Cerebellar cortex (tissue), 1 donor: ENCODE data around the gene DRG2.

ENCODE experiments used
- DNase-seq: peaks from one replicate; pipeline ENCODE4 v3.0.0-alpha.2; 2015; ENCODE audit warnings: low spot score

The DRG2 gene

DNA sequence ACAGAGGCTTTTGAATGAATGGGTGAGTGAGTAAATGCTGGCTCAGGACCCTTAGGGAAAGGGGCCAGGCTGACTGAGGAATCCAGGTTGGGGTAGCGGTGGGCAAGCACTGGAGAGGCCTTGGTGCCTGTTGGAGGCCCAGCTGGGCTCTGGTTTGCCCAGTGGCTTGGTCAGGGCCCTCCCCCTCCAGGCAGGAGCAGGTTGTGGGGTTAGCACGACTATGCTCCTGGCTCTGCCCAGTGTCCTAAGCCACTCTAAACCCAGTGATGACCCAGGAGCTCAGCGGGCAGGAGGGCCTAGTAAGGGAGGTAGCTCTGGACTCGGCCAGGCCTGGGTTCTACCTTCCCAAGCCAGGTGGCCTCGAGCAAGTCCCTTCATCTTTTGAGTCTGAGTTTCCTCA, 28.3 kb downstream of the DRG2 start:
- DNase-seq: no peak

DNA sequence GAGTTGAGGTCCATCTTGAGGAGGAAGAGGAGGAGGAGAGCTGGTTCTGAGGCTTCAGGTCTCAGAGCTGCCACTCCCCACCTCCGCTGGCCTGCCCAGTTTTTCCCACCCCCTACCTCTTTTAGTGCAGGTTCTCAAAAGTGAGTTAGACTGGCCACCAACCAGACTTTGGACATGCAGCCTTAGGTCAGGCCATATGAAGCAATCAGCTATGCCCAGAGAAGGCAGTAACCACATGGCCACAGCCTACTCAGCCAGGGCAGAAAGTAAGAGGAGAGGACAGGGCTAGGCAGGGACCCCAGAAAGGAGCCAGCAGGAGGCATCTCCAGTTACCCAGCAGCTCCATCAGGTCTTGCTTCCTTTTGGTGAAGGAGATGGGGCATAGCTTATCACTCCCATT, 29.8 kb downstream of the DRG2 start:
- DNase-seq: no peak

DNA sequence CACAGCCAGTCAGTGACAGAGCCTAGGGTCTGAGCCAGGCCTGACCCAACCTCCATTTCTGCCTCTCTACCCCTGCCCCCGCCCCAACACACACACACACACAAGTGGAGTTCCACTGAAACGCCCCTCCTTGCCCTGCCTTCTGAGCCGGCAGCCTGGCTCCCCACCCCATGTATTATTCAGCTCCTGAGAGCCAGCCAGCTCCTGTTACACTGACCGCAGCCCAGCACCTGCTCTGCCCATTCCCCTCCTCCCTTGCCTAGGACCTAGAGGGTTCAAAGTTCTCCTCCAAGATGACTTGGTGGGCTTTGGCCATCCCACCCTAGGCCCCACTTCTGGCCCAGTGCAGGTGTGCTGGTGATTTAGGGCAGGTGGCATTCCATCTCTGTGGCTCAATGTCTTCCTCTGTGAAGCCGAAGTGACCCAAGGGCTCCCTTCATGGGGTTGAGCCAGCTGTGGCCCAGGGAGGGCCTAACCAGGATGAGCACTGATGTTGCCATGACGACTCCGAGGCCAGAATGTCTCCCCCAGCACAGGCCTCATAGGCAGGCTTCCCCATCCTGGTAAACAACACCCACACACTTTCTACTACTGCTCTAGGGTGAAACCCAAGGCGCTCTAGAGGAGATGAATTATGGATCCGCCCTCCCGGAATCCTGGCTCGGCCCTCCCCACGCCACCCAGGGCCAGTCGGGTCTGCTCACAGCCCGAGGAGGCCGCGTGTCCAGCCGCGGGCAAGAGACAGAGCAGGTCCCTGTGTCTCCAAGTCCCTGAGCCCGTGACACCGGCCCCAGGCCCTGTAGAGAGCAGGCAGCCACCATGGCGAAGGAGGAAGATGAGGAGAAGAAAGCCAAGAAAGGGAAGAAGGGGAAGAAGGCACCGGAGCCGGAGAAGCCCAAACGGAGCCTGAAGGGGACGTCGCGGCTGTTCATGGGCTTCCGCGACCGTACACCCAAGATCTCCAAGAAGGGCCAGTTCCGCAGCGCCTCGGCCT, 30.5 kb downstream of the DRG2 start:
- no peak for DNase-seq

DNA sequence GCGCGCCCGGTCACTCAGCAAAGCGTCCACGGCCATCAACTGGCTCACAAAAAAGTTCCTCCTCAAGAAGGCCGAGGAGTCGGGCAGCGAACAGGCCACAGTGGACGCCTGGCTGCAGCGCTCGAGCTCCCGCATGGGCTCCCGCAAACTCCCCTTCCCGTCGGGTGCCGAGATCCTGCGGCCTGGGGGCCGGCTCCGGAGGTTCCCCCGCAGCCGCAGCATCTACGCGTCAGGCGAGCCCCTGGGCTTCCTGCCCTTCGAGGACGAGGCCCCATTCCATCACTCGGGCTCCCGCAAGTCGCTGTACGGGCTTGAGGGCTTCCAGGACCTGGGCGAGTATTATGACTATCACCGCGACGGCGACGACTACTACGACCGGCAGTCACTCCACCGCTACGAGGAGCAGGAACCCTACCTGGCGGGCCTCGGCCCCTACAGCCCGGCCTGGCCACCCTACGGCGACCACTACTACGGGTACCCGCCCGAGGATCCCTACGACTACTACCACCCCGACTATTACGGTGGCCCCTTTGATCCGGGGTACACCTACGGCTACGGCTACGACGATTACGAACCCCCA, 31.5 kb downstream of the DRG2 start:
- DNase-seq: no peak

DNA sequence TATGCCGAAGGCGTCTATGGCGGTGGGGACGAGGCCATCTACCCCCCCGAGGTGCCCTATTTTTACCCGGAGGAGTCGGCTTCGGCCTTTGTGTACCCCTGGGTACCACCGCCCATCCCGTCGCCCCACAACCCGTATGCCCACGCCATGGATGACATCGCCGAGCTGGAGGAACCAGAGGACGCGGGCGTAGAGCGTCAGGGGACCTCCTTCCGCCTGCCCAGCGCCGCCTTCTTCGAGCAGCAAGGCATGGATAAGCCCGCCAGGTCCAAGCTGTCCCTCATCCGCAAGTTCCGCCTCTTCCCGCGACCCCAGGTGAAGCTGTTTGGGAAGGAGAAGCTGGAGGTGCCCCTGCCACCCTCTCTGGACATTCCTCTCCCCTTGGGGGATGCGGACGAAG, 32.2 kb downstream of the DRG2 start:
- no peak for DNase-seq

DNA sequence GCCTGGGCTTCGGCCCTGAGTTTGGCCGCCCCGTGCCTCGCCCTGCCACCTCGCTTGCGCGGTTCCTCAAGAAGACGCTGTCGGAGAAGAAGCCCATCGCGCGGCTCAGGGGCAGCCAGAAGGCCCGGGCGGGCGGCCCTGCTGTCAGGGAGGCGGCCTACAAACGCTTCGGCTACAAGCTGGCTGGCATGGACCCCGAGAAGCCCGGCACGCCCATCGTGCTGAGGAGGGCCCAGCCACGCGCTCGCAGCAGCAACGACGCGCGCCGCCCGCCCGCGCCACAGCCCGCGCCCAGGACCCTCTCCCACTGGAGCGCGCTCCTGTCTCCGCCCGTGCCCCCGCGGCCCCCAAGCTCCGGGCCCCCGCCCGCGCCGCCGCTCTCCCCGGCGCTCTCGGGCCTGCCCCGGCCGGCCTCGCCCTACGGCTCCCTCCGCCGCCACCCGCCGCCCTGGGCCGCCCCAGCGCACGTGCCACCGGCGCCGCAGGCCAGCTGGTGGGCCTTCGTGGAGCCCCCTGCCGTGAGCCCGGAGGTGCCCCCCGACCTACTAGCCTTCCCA, 32.8 kb downstream of the DRG2 start:
- DNase-seq: no peak

DNA sequence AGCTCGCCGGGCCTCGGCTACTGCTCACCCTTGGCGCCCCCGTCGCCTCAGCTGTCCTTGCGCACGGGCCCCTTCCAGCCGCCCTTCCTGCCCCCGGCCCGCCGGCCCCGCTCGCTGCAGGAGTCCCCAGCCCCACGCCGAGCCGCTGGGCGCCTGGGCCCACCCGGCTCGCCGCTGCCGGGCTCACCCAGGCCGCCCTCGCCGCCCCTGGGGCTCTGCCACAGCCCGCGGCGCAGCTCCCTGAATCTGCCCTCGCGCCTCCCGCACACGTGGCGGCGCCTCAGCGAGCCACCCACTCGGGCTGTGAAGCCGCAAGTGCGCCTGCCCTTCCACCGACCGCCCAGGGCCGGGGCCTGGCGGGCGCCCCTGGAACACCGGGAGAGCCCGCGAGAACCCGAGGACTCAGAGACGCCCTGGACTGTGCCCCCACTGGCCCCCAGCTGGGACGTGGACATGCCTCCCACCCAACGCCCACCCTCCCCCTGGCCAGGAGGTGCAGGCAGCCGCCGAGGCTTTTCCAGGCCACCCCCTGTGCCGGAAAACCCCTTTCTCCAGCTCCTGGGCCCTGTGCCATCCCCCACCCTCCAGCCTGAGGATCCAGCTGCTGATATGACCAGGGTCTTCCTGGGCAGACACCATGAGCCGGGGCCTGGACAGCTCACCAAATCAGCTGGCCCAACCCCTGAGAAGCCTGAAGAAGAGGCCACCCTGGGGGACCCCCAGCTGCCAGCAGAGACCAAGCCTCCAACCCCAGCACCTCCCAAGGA, 33.6 kb downstream of the DRG2 start:
- DNase-seq: no peak

DNA sequence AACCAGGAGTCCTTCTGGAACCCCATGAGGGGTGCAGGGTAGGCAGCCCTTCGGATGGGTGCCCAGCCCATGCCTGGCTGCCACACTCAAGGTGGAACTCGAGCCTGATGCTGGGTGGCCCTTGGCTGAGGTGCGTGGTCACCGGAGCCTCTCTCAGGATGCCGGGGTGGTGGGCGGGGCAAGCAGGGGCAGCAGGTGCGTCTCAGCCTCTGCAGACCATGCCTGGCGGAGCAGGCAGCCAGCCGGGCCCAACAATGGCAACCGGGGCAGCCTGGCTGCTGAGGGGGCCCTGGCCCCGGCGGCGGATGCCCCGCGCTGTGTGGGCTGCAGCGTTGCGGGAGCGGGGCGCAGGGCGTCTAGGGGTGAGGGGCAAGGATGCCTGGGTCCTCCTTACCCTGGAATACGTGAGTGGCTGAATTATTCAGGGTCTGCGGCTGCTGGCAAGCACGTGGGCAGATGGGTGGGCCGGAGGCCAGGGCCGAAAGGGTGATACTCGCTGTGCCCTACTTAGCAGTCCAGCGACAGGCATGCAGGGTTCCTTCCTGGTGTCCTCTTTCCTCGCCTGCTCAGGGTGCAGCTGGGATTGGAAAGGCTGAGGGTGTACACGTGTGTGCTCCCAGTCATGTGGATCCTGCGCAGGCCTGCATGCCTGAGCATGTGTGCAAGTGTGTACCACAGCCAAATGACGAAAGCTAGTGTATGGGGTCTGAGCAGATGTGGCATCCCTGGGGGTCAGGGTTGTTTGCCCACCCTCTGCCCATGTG, 35.4 kb downstream of the DRG2 start:
- DNase-seq: no peak

DNA sequence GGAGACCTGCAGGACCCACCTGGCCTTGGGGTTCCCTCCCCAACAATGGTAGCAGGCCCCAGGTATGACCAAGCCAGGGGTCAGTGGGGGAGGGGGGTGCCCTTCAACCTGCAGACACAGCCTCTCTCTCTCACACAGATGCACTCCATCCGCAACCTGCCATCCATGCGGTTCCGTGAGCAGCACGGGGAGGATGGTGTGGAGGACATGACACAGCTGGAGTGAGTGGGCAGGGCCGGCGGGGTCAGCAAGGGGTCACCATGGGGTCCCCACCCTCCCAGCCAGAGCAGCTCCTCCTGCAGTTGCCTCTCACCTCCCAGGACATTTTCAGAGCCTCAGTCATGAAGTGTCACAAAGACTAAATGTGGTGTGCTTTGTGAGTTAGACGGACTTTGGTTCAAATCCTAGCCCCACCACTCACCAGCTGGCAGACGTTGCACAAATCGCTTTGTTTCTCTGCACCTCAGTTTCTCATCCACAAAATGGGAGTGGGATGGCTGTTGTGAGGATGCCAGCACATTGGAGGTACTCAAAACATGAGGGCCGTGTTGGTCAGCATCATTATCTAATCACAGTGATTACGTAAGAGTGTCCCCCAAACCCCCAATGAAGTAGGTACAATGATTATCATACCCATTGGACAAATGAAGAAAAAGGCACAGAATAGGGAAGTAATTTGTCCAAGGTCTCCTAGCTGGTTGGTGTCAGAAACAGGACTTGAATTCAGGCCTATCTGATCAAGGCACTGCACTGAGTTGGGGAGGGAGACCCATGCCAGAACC, 36.8 kb downstream of the DRG2 start:
- no peak for DNase-seq

DNA sequence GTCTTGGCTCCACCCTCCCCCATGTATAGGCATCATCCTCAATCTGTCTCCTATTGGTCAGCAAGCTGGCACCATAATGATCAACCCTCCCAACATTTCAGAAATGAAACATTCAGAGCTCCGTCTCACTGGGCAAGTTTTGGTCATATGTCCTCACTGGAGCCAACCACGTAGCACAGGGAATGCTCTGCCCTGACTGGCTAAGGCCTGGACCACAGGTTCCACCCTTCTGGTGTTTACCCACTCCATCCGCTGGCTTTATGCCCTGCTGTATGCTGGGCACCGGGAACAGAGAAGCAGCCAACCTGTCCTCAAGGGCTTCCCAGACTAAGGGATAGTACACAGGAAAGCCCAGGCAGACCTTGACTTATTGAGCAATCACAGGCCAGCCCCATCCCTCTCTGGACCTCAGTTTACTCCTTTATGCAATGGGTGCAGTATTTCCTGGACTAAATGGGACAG, 41.3 kb downstream of the DRG2 start:
- DNase-seq: peak; percentile 83

DNA sequence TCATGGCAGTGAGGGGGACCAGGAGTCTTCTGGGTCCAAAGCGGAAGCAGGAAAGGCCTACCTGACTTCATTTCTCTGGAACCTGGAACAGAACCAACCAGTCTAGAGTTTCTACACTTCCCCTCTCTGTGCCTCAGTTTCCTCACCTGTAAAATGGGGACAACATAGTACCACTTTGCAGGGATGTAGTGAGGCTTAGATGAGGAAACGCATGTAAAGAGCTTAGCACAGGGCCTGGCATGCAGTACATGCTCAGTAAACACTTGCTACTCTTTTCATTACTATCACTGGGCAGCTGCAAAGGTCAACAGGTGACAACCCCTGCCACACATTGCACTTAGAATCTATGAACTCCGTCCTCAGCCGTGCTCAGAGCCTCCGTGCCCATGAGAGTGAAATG, 45.0 kb downstream of the DRG2 start:
- DNase-seq: no peak

DNA sequence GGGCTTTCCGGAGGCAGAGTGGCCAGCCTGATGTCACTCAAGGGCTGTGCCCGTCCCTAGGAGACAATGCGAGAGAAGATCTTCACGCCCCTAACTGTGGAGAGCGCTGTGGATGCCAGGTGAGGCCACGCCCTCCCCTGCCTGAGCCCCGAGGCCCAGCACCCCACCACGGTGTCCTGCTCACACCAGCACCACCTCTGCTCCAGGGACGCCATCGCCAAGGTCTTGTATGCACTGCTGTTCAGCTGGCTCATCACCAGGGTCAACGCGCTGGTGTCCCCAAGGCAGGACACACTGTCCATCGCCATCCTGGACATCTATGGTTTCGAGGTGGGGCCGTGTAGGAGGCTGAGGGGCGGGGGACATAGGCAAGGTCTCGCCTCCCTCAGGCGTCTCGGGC, 48.6 kb downstream of the DRG2 start:
- no peak for DNase-seq

DNA sequence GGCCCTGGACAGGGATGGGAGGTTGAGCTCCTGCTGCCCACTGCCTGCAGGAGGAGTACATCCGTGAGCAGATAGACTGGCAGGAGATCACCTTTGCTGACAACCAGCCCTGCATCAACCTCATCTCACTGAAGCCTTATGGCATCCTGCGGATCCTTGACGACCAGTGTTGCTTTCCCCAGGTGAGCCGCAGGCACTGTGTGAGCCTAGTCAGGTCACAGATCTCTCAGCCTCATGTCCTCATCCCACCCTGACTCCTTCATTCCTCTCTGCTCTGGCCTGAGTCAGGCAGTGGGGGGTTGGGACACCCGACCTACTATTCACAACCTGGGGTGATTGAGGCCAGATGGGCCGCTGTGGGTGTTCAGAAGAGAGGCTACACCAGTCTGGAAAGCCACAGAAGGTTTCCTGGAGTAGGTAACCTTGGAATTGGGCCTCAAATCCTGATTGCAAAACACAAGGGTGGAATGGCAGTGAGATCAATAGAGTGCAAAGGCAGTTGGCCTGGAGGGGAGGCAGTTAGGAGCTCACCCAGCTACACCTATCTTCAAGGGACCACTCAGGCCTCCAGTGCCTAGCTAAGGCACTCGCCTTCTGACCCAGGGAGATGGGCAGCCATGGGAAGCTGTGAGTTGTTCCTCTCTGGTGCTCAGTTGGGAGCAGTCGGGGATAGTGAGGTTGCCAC, 50.5 kb downstream of the DRG2 start:
- DNase-seq: no peak

DNA sequence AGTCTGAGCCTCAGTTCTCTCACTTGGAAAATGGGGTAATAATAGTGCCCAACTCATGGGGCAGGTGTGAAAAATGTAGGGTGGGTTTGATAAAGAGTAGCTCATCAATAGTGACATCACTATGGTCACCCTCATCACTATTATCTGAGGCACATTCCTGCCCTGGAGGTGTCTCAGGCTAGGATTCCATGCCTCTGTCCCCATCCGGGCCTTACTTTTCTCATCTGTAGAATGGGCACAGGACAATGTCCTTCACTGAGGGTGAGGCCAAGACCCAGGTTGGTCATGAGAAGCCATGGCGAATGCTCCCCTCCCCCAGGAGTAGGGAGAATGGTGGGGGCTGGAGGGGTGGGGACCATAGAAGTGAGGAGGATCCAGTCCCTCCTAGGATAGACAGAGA, 51.3 kb downstream of the DRG2 start:
- no peak for DNase-seq

DNA sequence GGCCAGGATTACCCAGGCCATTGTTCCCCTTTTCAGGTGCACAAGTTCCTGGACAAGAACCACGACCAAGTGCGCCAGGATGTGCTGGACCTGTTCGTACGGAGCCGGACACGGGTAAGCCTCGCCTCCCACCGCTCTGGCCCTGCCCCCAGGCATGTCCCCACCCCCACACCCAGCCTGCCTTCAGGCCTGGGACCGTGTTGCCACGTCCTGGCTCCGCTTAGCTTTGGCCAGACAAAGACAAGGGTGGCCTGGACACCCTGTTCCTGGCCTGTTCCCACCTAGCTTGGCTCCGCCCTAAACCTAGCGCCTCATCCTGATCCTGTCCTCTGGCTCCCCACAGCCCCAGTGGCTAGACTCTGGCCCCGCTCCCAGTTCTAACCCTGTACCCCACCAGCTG, 51.8 kb downstream of the DRG2 start:
- DNase-seq: no peak

DNA sequence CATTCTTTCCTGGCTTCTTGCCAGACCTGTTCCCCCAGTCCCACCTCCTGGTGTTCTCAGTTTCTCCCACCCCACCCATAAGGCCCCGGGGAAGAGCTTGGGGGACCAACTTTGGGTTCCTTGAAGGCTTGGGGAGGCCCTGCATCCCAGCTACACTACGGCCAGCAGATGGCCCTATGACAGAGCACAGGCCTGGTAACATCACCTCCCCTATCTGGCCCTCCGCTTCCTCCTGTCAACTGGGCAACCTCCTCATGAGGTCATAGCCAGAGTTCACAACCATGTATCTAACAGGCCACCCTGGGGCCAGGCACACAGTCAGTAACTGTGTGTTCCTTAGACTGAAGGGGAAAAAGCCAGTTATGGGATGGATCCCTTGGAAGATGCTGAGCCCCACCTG, 52.2 kb downstream of the DRG2 start:
- no peak for DNase-seq

DNA sequence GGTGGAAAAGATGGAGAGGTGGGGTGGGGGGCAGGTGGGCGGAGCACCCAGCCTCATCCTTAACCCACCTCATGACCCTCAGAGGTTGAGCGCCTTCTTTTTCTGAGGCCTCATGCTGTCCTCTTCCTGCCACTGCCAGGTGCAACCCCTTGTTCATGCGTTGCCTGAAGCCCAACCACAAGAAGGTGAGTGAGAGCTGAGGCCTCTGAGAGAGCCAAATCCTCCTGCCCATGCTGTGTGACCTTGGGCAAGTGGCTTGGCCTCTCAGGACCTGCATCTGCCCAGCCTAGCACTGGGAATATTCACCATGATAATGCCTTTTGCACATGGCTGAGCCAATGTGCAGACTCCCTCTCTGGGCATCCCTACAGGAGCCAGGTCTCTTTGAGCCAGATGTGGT, 52.9 kb downstream of the DRG2 start:
- DNase-seq: no peak

DNA sequence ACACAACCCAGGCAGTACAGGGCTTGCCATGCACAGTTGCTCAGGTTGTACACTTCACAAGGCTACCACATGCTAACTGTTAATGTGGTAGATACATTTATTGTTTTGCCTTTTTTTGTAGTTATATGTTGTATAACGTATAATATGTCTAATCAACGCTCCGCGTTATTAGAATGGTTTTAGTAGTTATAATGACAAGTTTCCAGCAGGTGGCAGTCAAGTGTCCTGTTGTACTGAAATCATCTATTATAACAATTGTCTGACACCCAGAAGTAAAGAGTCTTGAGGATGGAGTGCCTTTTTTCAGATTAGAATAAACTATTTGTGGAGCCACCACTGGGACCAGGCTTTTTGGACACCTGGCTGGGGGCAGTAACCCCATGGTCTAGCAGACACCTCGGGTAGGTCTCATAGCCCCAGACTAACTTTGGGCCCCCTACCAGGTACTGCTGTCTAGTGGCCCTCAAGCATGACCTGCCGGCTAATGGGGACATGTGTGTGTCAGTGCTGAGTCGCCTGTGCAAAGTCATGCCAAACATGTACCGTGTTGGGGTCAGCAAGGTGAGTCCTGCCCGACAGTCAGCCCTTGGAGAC, 53.6 kb downstream of the DRG2 start:
- peak; percentile 76 for DNase-seq

DNA sequence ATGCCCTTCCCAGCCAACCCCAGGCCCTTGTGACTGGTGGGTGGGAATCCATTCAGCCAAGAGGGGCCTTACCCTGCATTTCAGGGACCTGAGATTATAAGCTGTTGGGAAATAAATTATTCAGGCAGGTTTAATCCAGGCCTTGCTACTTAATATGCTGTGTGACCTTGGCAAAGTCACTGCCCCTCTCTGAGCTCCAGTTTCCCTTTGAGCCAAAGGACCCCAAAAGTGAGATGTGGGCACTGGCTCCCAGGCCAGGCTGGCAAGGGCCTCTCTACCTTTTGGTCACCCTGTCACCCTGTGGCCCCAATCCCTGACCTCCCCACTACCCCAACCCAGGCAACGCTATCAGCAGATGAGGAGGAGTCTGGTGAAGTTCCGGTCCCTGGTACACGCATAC, 54.7 kb downstream of the DRG2 start:
- no peak for DNase-seq
